ENCODE results near the gene GRWD1.

GRWD1 gene

DNA sequence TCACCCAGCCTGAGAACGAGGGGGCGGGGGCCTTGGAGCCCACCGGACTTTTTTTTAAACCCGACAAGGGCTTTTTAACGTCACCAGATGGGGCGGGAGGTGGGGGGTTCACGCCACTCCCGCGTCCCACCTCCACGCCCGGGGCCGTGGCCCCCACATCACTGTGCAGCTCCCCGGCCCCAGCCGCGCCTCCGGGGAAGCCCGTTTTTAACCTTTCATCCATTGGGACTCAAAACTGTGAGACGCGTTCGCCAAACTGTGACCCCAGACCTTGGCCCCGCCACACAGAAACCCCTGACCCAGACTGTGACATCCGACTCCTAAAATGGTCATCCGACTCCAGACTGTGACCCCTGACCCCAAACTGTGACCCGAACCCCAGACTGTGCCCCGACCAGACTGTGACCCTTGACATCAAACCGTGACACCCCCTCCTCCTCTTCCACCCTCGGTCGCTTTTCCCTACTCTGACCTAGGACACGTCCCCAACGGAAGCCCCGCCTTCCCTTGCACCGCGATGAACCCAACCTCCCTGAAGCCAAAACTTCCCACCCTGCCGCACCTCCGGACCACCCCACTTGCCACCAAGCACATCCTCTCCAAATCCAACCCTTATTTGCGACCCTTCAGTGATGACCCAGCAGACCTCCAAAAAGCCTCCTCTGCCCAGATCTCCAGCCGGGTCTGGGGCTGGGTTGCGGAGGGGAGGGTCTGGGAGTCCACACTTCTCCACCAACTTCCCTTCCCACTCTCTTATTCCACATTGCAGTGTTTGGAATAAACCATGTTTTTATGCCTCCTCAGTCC is 1.5 kb upstream of the GRWD1 start:
- TF ChIP-seq Cebpa-rat (IDR thresholded peaks at IDR 0.05) = no peak
- Histone ChIP-seq H3K4me2 (peak overlapping the region; percentile 90), H3K36me3 (peaks cover 25% of the 10 kb centered on the region), H3K4me3 (peak overlapping the region; percentile 87), H3K9ac (peak overlapping the region; percentile 93), H3K27me3 (peaks cover 38% of the 10 kb centered on the region), H3K4me1 (peaks cover 34% of the 10 kb centered on the region), H3K9me3 (peaks cover 5% of the 10 kb centered on the region; the same call in 1 of the 2 replicates), H3K27ac (peak overlapping the region; percentile 92; the same call in 1 of the 2 replicates), H4K20me1 (no peaks in the 10 kb centered on the region)

GRCh38 chr19:48444936-48445200 is 915 bp upstream of the GRWD1 start:
- H3K4me1 ChIP-seq = peaks cover 34% of the 10 kb centered on the region
- peaks cover 38% of the 10 kb centered on the region for H3K27me3 ChIP-seq
- peak overlapping the region; percentile 93 for H3K9ac ChIP-seq
- no peaks in the 10 kb centered on the region for H4K20me1 ChIP-seq
- peak overlapping the region; percentile 87 for H3K4me3 ChIP-seq
- peaks cover 5% of the 10 kb centered on the region; the same call in 1 of the 2 replicates for H3K9me3 ChIP-seq
- peak overlapping the region; percentile 92; the same call in 1 of the 2 replicates for H3K27ac ChIP-seq
- peaks cover 30% of the 10 kb centered on the region for H3K36me3 ChIP-seq
- peak overlapping the region; percentile 90 for H3K4me2 ChIP-seq
- no peak for TF ChIP-seq Cebpa-rat (IDR thresholded peaks at IDR 0.05)

- Histone ChIP-seq H3K9me3 (peaks cover 5% of the 10 kb centered on the region; the same call in 1 of the 2 replicates), H3K4me3 (peak overlapping the region; percentile 87), H4K20me1 (peaks cover under 1% of the 10 kb centered on the region; the same call in 1 of the 2 replicates), H3K4me1 (peaks cover 34% of the 10 kb centered on the region), H3K9ac (peak overlapping the region; percentile 93), H3K27ac (peak overlapping the region; percentile 92), H3K27me3 (peaks cover 38% of the 10 kb centered on the region), H3K4me2 (peak overlapping the region; percentile 90), H3K36me3 (peaks cover 34% of the 10 kb centered on the region)
- no peak for TF ChIP-seq Cebpa-rat (IDR thresholded peaks at IDR 0.05)
Measured at GRCh38 chr19:48445256-48445605, 552 bp upstream of the GRWD1 start.

DNA sequence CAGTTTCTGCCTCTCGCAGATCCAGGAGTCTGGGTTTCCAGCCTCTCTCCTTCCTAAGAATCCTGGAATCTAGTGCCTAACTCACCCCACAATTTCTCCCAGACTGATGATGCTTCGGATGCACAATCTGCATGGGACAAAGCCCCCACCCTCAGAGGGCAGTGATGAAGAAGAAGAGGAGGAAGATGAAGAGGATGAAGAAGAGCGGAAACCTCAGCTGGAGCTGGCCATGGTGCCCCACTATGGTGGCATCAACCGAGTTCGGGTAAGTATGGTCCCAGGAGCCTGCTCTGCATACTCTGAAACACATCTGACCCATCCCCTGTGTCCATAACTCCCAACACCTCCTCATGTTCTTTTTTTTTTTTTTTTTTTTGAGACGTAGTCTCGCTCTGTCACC is 796 bp downstream of the GRWD1 start:
- Histone ChIP-seq H3K4me1 (peaks cover 34% of the 10 kb centered on the region), H3K4me3 (peak overlapping the region; percentile 87), H4K20me1 (peaks cover 14% of the 10 kb centered on the region), H3K9ac (peak overlapping the region; percentile 93), H3K4me2 (peak overlapping the region; percentile 90), H3K27ac (peak overlapping the region; percentile 92), H3K27me3 (peaks cover 35% of the 10 kb centered on the region), H3K36me3 (peaks cover 47% of the 10 kb centered on the region), H3K9me3 (peaks cover 5% of the 10 kb centered on the region; the same call in 1 of the 2 replicates)
- TF ChIP-seq Cebpa-rat (IDR thresholded peaks at IDR 0.05) = no peak

- peaks cover 67% of the 10 kb centered on the region for H3K36me3 ChIP-seq
- TF ChIP-seq Cebpa-rat (IDR thresholded peaks at IDR 0.05) = no peak
Measured at GRCh38 chr19:48448563-48448962, 2.8 kb downstream of the GRWD1 start.

DNA sequence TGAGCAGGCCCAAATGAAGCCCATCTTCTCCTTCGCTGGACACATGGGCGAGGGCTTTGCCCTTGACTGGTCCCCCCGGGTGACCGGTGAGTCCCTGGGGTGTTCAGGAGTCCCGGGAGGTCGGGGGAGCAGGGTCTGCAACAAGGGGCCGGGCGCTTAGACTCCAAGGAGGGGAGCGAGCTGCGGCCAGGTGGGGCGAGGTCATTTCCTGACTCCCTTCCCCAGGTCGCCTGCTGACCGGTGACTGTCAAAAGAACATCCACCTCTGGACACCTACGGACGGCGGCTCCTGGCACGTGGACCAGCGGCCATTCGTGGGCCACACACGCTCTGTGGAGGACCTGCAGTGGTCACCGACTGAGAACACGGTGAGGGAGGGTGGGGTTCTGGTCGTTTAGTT is 4.7 kb downstream of the GRWD1 start:
- no peak overlapping the region for H3K4me2 ChIP-seq
- peaks cover 51% of the 10 kb centered on the region for H4K20me1 ChIP-seq
- TF ChIP-seq Cebpa-rat (IDR thresholded peaks at IDR 0.05) = no peak
- H3K9ac ChIP-seq = no peak overlapping the region
- peaks cover 86% of the 10 kb centered on the region for H3K36me3 ChIP-seq
- H3K4me3 ChIP-seq = no peak overlapping the region
- H3K9me3 ChIP-seq = no peaks in the 10 kb centered on the region
- H3K27me3 ChIP-seq = no peaks in the 10 kb centered on the region
- H3K27ac ChIP-seq = no peak overlapping the region
- peaks cover 15% of the 10 kb centered on the region for H3K4me1 ChIP-seq

More at GRCh38 chr19:48448563-48448962, 2.8 kb downstream of the GRWD1 start:
- Histone ChIP-seq H4K20me1 (peaks cover 34% of the 10 kb centered on the region), H3K4me2 (no peak overlapping the region), H3K4me3 (no peak overlapping the region), H3K27me3 (peaks cover 16% of the 10 kb centered on the region), H3K9ac (no peak overlapping the region), H3K27ac (no peak overlapping the region), H3K9me3 (no peaks in the 10 kb centered on the region; the same call in 1 of the 2 replicates), H3K4me1 (peaks cover 30% of the 10 kb centered on the region)

- H3K4me2 ChIP-seq = no peak overlapping the region
- TF ChIP-seq Cebpa-rat (IDR thresholded peaks at IDR 0.05) = no peak
- H3K36me3 ChIP-seq = peaks cover 90% of the 10 kb centered on the region
- H3K4me1 ChIP-seq = peaks cover 19% of the 10 kb centered on the region
- H3K9ac ChIP-seq = no peak overlapping the region
- H4K20me1 ChIP-seq = peaks cover 55% of the 10 kb centered on the region
- H3K27me3 ChIP-seq = no peaks in the 10 kb centered on the region
- no peak overlapping the region for H3K27ac ChIP-seq
- H3K9me3 ChIP-seq = no peaks in the 10 kb centered on the region
- H3K4me3 ChIP-seq = no peak overlapping the region
Measured at GRCh38 chr19:48450863-48451262, 5.1 kb downstream of the GRWD1 start.

GRCh38 chr19:48451624-48452023 is 5.8 kb downstream of the GRWD1 start:
- TF ChIP-seq Cebpa-rat (IDR thresholded peaks at IDR 0.05) = no peak
- peaks cover 63% of the 10 kb centered on the region for H4K20me1 ChIP-seq

GRCh38 chr19:48452289-48453190 is 6.8 kb downstream of the GRWD1 start:
- no peak overlapping the region for H3K27ac ChIP-seq
- H4K20me1 ChIP-seq = peaks cover 71% of the 10 kb centered on the region
- peaks cover 100% of the 10 kb centered on the region for H3K36me3 ChIP-seq

More at GRCh38 chr19:48451624-48452023, 5.8 kb downstream of the GRWD1 start:
- Histone ChIP-seq H3K9me3 (no peaks in the 10 kb centered on the region), H3K36me3 (peaks cover 98% of the 10 kb centered on the region), H3K4me2 (no peak overlapping the region), H3K27me3 (no peaks in the 10 kb centered on the region), H3K9ac (no peak overlapping the region), H3K4me1 (peaks cover 21% of the 10 kb centered on the region), H3K4me3 (no peak overlapping the region), H3K27ac (no peak overlapping the region)

More at GRCh38 chr19:48452289-48453190, 6.8 kb downstream of the GRWD1 start:
- TF ChIP-seq Cebpa-rat (IDR thresholded peaks at IDR 0.05) = no peak
- no peak overlapping the region for H3K4me3 ChIP-seq
- no peak overlapping the region for H3K4me2 ChIP-seq
- no peaks in the 10 kb centered on the region for H3K27me3 ChIP-seq
- no peaks in the 10 kb centered on the region for H3K9me3 ChIP-seq
- H3K4me1 ChIP-seq = peaks cover 12% of the 10 kb centered on the region
- no peak overlapping the region for H3K9ac ChIP-seq

All from BLaER1 (cell line).